GOT3 (cell line): Measurements from ENCODE around the gene SPATA25.
"Not testable (repeated sequence)": the region's sequence is repeated elsewhere in the genome, so short reads cannot be mapped to it uniquely, and the experiment has no call there.

Experiments used
- DNase-seq: peaks from one replicate; lab custom pipeline; 2025; ENCODE audit warnings: mixed read lengths; lab: John Stamatoyannopoulos, UW

The SPATA25 gene

DNA sequence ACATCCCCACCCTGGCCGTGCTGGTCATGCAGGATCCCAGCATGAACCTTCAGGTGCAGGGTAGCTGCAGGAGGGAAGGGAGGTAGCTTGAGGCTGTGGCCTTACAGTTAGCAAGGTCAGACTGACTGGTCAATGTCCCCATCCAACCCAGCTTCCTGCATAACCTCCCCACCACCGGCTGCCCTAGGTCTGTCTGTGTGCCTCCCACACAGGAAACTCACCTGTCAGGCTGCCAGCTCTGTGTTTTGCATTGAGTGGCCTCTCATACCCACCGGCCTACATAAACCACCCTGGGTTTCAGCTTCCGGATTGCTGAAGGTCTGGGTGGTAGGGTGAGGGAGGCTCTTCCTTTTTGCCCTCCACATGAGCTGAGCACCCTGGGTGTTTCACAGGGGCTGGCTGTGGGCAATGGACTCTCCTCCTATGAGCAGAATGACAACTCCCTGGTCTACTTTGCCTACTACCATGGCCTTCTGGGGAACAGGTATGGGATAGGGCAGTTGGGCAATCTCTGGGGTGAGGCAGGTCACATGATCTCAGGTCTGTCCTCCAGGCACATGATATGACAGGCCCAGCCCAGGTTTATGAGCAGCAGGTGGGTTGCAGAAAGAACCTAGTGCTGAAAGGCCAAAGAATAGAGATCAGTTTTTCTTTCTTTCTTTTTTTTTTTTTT lies 5.5 kb upstream of the SPATA25 start:
- no peak for DNase-seq

DNA sequence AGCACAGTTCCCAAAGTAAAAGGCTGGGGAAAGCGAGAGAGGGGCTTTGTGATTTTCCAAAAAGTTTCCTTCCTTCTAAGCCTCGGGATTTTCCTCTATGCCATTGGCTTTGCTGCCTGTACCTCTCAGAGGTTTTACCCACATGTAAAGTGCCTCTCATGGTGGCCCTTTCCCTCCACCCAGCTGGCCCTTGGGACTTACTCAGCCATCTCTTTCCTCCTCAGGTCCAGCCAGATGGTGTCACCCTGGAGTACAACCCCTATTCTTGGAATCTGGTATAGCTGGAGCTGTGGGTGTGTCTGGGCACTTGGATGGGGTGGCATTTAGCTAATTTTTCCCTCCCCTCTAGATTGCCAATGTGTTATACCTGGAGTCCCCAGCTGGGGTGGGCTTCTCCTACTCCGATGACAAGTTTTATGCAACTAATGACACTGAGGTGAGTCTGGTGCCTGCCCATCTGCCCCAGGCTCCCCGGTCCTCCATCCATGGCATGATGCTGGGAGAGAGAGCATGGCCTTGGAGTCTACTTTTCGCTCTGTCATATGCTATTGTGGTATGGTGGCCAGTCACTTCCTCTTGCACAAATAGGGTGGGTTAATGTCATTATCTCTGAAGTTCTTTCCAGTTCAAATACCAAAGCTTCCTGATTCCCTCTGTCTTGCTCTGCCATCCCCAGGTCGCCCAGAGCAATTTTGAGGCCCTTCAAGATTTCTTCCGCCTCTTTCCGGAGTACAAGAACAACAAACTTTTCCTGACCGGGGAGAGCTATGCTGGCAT lies 4.8 kb upstream of the SPATA25 start:
- no peak for DNase-seq

- DNase-seq: peak; percentile 91
These were observed 3.9 kb upstream of the SPATA25 start, which contains the start of the genes CTSA and NEURL2 for GRCh38 chr20:45890985-45891983. Gene CTSA, plus strand, starts transcription at chr20:45891335. Its CDS starts 234 bp downstream, at chr20:45891569. Gene NEURL2, minus strand, starts transcription at chr20:45891208. Its CDS starts 217 bp downstream, at chr20:45890991.

DNA sequence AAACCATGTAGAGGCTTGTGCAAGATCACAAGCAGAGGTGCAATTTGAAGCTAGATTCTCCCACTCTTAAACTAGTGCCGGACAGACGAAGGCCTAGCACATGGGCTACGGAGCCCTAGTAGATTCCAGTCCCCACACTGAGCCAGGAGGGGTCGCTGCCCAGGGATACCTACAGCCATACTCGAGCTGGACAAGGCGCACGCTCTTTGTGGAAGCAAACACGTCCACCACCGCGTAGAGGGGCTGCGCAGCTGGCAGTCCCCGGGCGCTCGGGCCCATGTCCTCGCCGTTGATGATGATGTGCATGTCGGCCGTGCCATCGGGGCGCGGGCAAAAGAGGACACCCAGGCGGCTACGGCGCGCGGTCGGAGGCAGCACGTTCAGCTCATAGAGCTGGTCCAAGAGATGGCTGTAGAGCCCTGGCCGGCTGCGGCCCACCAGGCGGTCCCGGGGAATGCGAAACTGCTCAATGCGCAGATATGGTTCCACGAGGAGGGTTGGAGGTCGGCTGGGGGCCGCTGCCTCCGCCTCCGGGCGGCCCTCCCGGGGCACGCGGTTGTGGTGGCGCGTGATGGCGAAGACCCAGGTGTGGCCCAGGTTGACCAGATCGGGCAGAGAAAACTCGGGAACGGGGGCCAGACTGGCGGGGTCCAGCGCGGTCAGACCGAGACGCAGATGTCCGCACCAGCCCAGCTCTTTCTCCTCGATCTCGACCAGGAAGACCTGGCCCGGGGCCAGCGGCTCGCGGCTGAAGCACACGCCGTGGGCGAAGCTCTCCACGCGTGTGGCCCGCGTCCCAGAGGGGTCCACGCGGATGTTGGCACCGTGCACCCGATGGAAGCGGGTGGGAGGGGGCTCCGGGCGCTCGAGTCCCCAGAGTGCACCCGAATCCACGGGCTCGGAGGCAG lies 2.9 kb upstream of the SPATA25 start:
- DNase-seq: no peak

DNA sequence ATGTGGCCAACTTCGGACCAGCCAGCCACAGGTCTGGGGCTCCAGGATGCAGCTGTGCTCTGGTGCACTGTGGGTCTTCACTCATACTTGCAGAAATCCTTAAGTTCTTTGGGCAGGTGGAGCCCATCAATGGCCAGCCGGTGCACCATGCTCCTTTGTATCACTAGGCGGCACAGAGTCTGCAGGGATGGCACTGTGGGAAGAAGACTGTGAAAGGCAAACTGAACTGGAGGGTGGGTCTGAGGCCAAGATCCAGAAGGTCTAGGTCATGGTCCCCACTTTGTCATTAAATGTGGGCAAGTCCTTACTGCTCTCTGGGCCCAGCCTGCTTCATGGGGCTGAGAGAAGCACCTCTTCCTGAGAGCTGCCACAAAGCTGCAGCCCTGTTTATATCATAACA lies 1.3 kb upstream of the SPATA25 start:
- no peak for DNase-seq

GRCh38 chr20:45886590-45887345 lies 654 bp downstream of the SPATA25 start:
- DNase-seq: no peak

GRCh38 chr20:45883100-45883469 lies 4.3 kb downstream of the SPATA25 start:
- DNase-seq: no peak

GRCh38 chr20:45882469-45883099 lies 4.8 kb downstream of the SPATA25 start:
- no peak for DNase-seq

DNA sequence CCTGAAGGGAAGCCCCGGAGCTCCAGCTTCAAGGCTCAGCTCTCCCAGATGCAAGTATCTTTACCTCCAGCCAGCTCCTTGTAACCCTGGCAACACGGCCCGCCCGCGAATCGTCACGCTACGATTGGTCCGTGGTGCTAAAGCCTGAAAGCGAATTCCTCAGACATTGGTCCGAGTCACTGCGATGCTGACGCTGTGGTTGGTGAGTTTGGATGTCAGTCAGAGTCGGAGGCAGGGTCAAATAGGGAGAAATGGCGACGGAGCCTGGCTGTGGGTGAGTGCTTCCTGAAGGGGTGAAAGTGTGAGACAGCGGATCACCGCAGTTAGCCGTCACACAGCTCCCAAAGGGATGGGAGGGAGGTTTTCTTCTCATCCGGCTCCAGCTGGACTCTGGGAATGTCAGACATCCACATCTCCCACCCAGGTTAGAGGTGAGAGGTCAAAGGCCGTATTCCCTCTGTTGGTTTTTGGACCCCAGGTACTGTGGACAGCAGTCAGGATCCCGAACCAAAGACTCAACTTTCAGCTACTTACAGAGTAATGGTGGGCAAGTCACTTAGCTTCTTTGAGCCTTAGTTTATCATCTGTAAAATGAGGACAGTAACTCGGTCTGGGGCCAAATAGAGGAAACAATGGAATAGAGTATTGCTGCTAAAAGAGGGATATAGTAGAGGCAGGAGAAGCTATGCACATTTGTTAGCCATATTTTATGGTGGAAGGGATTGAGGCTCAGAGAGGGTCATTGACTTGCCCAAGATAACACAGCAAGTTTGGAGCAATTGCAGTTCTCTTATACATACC lies 6.2 kb downstream of the SPATA25 start, which contains the start of gene ZSWIM1:
ZSWIM1 (plus strand) TSS at position 240 of the 801 bp plus-strand sequence. CDS start 1,366 bp downstream, outside the sequence.
- DNase-seq: peak; percentile 99

GRCh38 chr20:45878076-45878761 lies 9.2 kb downstream of the SPATA25 start:
- DNase-seq: no peak

DNA sequence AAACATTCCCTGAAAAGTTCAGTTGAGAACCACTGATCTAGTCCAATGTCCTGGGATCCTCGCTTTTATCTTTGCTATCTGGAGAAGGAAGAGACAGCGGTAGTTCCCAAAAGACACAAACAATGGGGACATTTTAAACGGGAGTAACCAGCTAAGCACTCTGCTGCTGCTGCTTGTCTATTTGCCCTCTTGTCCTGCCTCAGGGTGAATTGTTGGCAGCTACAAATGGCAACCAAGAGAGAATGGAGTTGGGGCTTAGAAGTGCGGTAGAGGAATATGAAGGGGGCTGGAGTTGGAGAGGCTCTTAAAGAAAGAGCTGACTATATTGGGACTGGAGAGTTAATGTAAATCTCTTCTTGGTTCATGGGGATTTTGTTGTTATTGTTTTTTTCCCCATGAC lies 12.8 kb downstream of the SPATA25 start:
- no peak for DNase-seq

GRCh38 chr20:45874104-45874481 lies 13.3 kb downstream of the SPATA25 start:
- DNase-seq: not testable (repeated sequence)

DNA sequence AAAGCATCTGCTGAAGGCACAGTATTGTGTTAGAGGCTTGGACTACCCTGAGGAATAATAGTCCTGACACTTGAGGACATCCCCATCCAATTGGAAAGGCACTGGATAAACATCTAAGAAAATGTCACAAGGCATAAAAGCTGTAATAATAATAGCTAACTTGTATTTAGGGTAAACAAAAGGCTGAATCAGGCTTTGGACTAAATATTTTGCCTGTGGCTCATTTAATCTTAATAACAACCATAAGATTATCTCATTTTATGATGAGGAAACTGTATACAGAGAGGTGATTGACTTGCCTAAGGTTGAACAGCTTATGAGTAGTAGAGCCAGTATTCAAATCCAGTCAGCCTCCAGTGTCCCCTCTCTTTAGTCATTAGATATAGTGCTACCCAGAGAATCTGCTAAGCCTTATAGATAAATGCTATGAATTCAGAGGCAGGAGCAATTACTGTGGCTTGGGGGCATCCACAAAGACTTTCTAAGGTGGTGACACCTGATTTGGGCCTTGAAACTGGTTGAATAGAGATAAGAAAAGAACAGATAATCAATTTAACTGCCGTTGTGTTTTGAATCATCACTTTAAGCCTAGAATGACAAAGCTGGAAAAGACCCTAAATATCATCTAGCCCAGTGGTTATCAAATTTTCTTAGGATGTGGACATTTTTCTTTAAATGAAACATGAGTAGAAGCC lies 13.9 kb downstream of the SPATA25 start:
- no peak for DNase-seq

- no peak for DNase-seq
These were observed 14.8 kb downstream of the SPATA25 start for GRCh38 chr20:45872626-45873025.

- DNase-seq: no peak
These were observed 19.6 kb downstream of the SPATA25 start for GRCh38 chr20:45867819-45868176.

GRCh38 chr20:45867136-45867818 lies 20.1 kb downstream of the SPATA25 start:
- no peak for DNase-seq

GRCh38 chr20:45866454-45866853 lies 21.0 kb downstream of the SPATA25 start:
- no peak for DNase-seq
